GM12878 (cell line): ENCODE measurements around the gene ZBTB4. TPM values are rescaled to one million over a fixed set of nuclear protein-coding genes. Genes with fewer than 3 reads are reported as not detected.

ENCODE experiments used
- ATAC-seq: fragments of 200-7000 bp; cut with Tn5 transposase; 3 replicates; pipeline ENCODE4 v1.9.1; 2020; ENCODE audit warnings: mild to moderate bottlenecking, moderate library complexity
- BruUV-seq: library from RNA; stranded (reverse); fragments of 400-500 nt; replicated peaks from 2 replicates; lab custom pipeline; 2021; lab: Mats Ljungman, UMichigan
- CTCF ChIA-PET: fragments of 300-600 bp; sonication (Branson Sonifier 250); formaldehyde crosslinking; extraction: SDS; loops from one replicate; lab custom pipeline; 2021; ENCODE audit warnings: inconsistent platforms; lab: Yijun Ruan, JAX
- POLR2A ChIA-PET: fragments of 350-600 bp; formaldehyde crosslinking; extraction: SDS; loops from one replicate; lab custom pipeline; 2021; ENCODE audit warnings: inconsistent platforms; lab: Charles Lee
- RAD21 ChIA-PET: fragments of 300-600 bp; sonication (Branson Sonifier 250); formaldehyde crosslinking; loops from one replicate; lab custom pipeline; 2023; ENCODE audit warnings: antibody characterized with exemption; ENCODE audit not compliant: unreplicated experiment; lab: Charles Lee
- SMC1A ChIA-PET: fragments of 300-600 bp; sonication (Branson Sonifier 250); formaldehyde crosslinking; loops from one replicate; lab custom pipeline; 2023; ENCODE audit not compliant: unreplicated experiment, uncharacterized antibody; lab: Charles Lee
- DNase-seq: peaks from one replicate; pipeline ENCODE4 v3.0.0-alpha.2; 2011; ENCODE audit warnings: low read depth, low spot score
- FAIRE-seq: peaks from 3 replicates; lab custom pipeline; 2011; peaks lifted over from hg19 to GRCh38; lab: Jason Lieb, UNC
- H2AFZ ChIP-seq: 2 replicates; pipeline ENCODE4 v1.6.0; 2011; ENCODE audit warnings: low read depth, low read length, control low read depth; ENCODE audit not compliant: control insufficient read depth
- H3K27ac ChIP-seq: 2 replicates; pipeline ENCODE4 v1.5.1; 2011; ENCODE audit warnings: control low read depth; ENCODE audit not compliant: control insufficient read depth, insufficient read depth
- H3K27me3 ChIP-seq, 2 experiments: replicated peaks in 1 of 2; 2 replicates each; pipeline versions ENCODE4 v1.6.0 to v1.6.1; 2011; ENCODE audit warnings: low read length in 1 of 2; ENCODE audit not compliant: control insufficient read depth in 2 of 2, insufficient read depth in 2 of 2
- H3K36me3 ChIP-seq, 2 experiments: 2 replicates each; pipeline ENCODE4 v1.5.1; 2011; ENCODE audit warnings: low read length in 1 of 2; ENCODE audit not compliant: control insufficient read depth in 2 of 2, insufficient read depth in 2 of 2
- H3K4me1 ChIP-seq: 2 replicates; pipeline ENCODE4 v1.6.1; 2011; ENCODE audit warnings: mild to moderate bottlenecking, low read length, moderate library complexity, mixed read lengths; ENCODE audit not compliant: control insufficient read depth, insufficient read depth
- H3K4me2 ChIP-seq: 2 replicates; pipeline ENCODE4 v1.6.0; 2011; ENCODE audit warnings: control low read depth; ENCODE audit not compliant: control insufficient read depth, insufficient read depth
- H3K4me3 ChIP-seq: fragments of 200-600 bp; sonication (generic); 2 replicates; pipeline ENCODE4 v1.5.1; 2016
- H3K79me2 ChIP-seq: 2 replicates; pipeline ENCODE4 v1.6.0; 2011; ENCODE audit warnings: low read length; ENCODE audit not compliant: control insufficient read depth, insufficient read depth
- H3K9ac ChIP-seq: 2 replicates; pipeline ENCODE4 v1.8.0; 2011; ENCODE audit warnings: low read length, control low read depth, mixed read lengths; ENCODE audit not compliant: control insufficient read depth, insufficient read depth
- H3K9me3 ChIP-seq: replicated peaks from 3 replicates; pipeline ENCODE4 v1.5.1; 2011; ENCODE audit warnings: mild to moderate bottlenecking, low read length; ENCODE audit not compliant: control insufficient read depth, insufficient read depth
- H4K20me1 ChIP-seq: 2 replicates; pipeline ENCODE4 v1.6.0; 2011; ENCODE audit not compliant: control insufficient read depth, insufficient read depth
- BRCA1 ChIP-seq: IDR thresholded peaks from 2 replicates; pipeline ENCODE4 v1.6.1; 2011; ENCODE audit warnings: low read depth, low read length, improper control_type of control experiment
- CBX5 ChIP-seq: sonication (generic); IDR thresholded peaks from 2 replicates; pipeline ENCODE4 v1.6.1; 2016; ENCODE audit warnings: low read depth, moderate library complexity, mild to moderate bottlenecking, inconsistent platforms
- E2F4 ChIP-seq: IDR thresholded peaks from 2 replicates; pipeline ENCODE4 v1.6.1; 2012; ENCODE audit warnings: low read depth, low read length, improper control_type of control experiment
- WGBS: methylation state at CpG from one replicate; pipeline ENCODE4 v1.1.6; 2016; ENCODE audit warnings: low lambda C conversion rate; ENCODE audit not compliant: insufficient replicate concordance, insufficient coverage; ENCODE audit errors: missing lambda C conversion rate; 5-methylcytosine and 5-hydroxymethylcytosine counted together
- in situ Hi-C: fragments of 300-500 bp; cut with MboI; formaldehyde crosslinking; loops from 9 replicates; pipeline ENCODE4 v1.14.3; 2018; ENCODE audit warnings: mixed read lengths
- intact Hi-C: fragments of 100-400 bp; cut with micrococcal nuclease; formaldehyde crosslinking; loops from one replicate; pipeline ENCODE4 v1.14.2; 2022; ENCODE audit not compliant: unreplicated experiment
- polyA plus RNA-seq, 11 experiments: library from polyadenylated mRNA; depleted of rRNA in 4 of 11; unstranded in 6 of 11; stranded (reverse) in 5 of 11; fragments of >200 nt; fragmentation: Nextera tagmentation in 4 of 11; fragmentation: Illumina TruSeq in 1 of 11; extraction: Ambion mirVana in 4 of 11; extraction: Trizol in 1 of 11; gene quantifications; 1 replicate in 1 of 11; 2 replicates in 10 of 11; pipeline versions ENCODE4 v1.2.1 to v1.2.3, GENCODE V29; 2011 to 2016; ENCODE audit warnings: inconsistent platforms in 2 of 11, missing spikeins in 2 of 11, low read depth in 1 of 11
- total RNA-seq, 4 experiments: library from RNA; depleted of rRNA in 3 of 4; stranded (reverse); fragments of >200 nt in 3 of 4; fragmentation: Illumina TruSeq in 1 of 4; extraction: Trizol in 1 of 4; gene quantifications; 2 replicates each; pipeline versions ENCODE4 v1.2.1 to v1.2.3, GENCODE V29; 2013 to 2021
- TF ChIP-seq, protein P1 (sequence below), 3 experiments: IDR thresholded peaks in 2 of 3; conservative IDR thresholded peaks in 1 of 3; 2 replicates each; pipeline ENCODE4 v1.5.1; 2011; ENCODE audit warnings: low read depth in 3 of 3, low read length in 3 of 3, mild to moderate bottlenecking in 3 of 3, control low read depth in 2 of 3, moderate library complexity in 2 of 3, inconsistent platforms in 1 of 3, mixed read lengths in 1 of 3; ENCODE audit not compliant: control insufficient read depth in 2 of 3, insufficient read depth in 1 of 3; ENCODE audit errors: extremely low read depth in 1 of 3
- TF ChIP-seq, protein P2 (sequence below): fragments of 450-650 bp; conservative IDR thresholded peaks from 2 replicates; pipeline ENCODE4 v1.6.1; 2017; ENCODE audit warnings: mild to moderate bottlenecking, moderate library complexity
- TF ChIP-seq, protein P3 (sequence below): fragments of 450-650 bp; IDR thresholded peaks from 2 replicates; pipeline ENCODE4 v1.6.1; 2018; ENCODE audit warnings: mild to moderate bottlenecking, low read depth, moderate library complexity; ENCODE audit not compliant: partially characterized antibody

ZBTB4 gene
- total and polyA plus RNA-seq, 10 of the 15 experiments (the other 5 are each of a cell fraction or from before 2014, with no cell fraction given) = 2.0 to 14.9 (median 6.9) TPM

GRCh38 chr17:7468290-7468689 is 11.1 kb downstream of the ZBTB4 start:
- no peak for FAIRE-seq

GRCh38 chr17:7467498-7467897 is 11.9 kb downstream of the ZBTB4 start:
- DNase-seq (no peak), FAIRE-seq (no peak), ATAC-seq (no peak)
- RAD21 ChIA-PET = no interaction called here
- POLR2A ChIA-PET = interaction anchor here (1.0 to 2.4 kb wide), 2 partner anchors 8 to 9 kb away, joined by 3 to 9 read pairs; no protein-coding TSS in a partner anchor
- intact Hi-C loops (no loop called here), in situ Hi-C loops (no loop called here)
- WGBS = 100% methylated on average over 3 of the region's 3 CpGs
- Histone ChIP-seq H3K4me1 (no peaks in the 10 kb centered on the region; the same call in 1 of the 2 replicates), H3K9me3 (no peaks in the 10 kb centered on the region), H4K20me1 (no peaks in the 10 kb centered on the region), H3K9ac (no peak overlapping the region), H3K36me3 (peaks cover 0 to 3% of the 10 kb centered on the region in 2 experiments; a peak in 3 of 4 replicates), H3K27ac (peak overlapping the region; percentile 44), H2AFZ (no peak overlapping the region), H3K4me3 (no peak overlapping the region), H3K27me3 (no peaks in the 10 kb centered on the region), H3K4me2 (no peak overlapping the region), H3K79me2 (no peaks in the 10 kb centered on the region)
- CTCF ChIA-PET = interaction anchor here (1.7 kb wide), 1 partner anchor 9 kb away, joined by 4 read pairs; no protein-coding TSS in a partner anchor
- no TSS peak for BruUV-seq
- SMC1A ChIA-PET = no interaction called here
- TF ChIP-seq CBX5 (no peak), BRCA1 (no peak), E2F4 (no peak)
- TF ChIP-seq, protein P1, sequence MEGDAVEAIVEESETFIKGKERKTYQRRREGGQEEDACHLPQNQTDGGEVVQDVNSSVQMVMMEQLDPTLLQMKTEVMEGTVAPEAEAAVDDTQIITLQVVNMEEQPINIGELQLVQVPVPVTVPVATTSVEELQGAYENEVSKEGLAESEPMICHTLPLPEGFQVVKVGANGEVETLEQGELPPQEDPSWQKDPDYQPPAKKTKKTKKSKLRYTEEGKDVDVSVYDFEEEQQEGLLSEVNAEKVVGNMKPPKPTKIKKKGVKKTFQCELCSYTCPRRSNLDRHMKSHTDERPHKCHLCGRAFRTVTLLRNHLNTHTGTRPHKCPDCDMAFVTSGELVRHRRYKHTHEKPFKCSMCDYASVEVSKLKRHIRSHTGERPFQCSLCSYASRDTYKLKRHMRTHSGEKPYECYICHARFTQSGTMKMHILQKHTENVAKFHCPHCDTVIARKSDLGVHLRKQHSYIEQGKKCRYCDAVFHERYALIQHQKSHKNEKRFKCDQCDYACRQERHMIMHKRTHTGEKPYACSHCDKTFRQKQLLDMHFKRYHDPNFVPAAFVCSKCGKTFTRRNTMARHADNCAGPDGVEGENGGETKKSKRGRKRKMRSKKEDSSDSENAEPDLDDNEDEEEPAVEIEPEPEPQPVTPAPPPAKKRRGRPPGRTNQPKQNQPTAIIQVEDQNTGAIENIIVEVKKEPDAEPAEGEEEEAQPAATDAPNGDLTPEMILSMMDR (IDR thresholded peaks at IDR 0.05 in 2 of 3, conservative IDR thresholded peaks at IDR 0.05 in 1 of 3; ENCODE audit: control insufficient read depth in 2 of 3, extremely low read depth in 1 of 3, insufficient read depth in 1 of 3, low read depth in 3 of 3, low read length in 3 of 3) = no peak
- TF ChIP-seq, protein P2, sequence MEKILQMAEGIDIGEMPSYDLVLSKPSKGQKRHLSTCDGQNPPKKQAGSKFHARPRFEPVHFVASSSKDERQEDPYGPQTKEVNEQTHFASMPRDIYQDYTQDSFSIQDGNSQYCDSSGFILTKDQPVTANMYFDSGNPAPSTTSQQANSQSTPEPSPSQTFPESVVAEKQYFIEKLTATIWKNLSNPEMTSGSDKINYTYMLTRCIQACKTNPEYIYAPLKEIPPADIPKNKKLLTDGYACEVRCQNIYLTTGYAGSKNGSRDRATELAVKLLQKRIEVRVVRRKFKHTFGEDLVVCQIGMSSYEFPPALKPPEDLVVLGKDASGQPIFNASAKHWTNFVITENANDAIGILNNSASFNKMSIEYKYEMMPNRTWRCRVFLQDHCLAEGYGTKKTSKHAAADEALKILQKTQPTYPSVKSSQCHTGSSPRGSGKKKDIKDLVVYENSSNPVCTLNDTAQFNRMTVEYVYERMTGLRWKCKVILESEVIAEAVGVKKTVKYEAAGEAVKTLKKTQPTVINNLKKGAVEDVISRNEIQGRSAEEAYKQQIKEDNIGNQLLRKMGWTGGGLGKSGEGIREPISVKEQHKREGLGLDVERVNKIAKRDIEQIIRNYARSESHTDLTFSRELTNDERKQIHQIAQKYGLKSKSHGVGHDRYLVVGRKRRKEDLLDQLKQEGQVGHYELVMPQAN = no peak

More at GRCh38 chr17:7468290-7468689, 11.1 kb downstream of the ZBTB4 start:
- Histone ChIP-seq H3K4me3 (no peak overlapping the region), H3K27ac (no peak overlapping the region), H3K27me3 (no peaks in the 10 kb centered on the region), H3K36me3 (peaks cover 0 to 3% of the 10 kb centered on the region in 2 experiments; a peak in 3 of 4 replicates), H3K9ac (no peak overlapping the region), H3K4me2 (no peak overlapping the region), H3K79me2 (no peaks in the 10 kb centered on the region), H4K20me1 (no peaks in the 10 kb centered on the region), H3K9me3 (no peaks in the 10 kb centered on the region), H2AFZ (no peak overlapping the region), H3K4me1 (no peaks in the 10 kb centered on the region; the same call in 1 of the 2 replicates)
- no TSS peak for BruUV-seq
- ChIA-PET SMC1A (no interaction called here), CTCF (interaction anchor here (1.7 kb wide), 1 partner anchor 8 kb away, joined by 4 read pairs; no protein-coding TSS in a partner anchor), RAD21 (no interaction called here), POLR2A (interaction anchor here (1.0 to 2.4 kb wide), 2 partner anchors 8 to 9 kb away, joined by 3 to 9 read pairs; no protein-coding TSS in a partner anchor)
- intact Hi-C loops (no loop called here), in situ Hi-C loops (no loop called here)
- TF ChIP-seq, protein P3, sequence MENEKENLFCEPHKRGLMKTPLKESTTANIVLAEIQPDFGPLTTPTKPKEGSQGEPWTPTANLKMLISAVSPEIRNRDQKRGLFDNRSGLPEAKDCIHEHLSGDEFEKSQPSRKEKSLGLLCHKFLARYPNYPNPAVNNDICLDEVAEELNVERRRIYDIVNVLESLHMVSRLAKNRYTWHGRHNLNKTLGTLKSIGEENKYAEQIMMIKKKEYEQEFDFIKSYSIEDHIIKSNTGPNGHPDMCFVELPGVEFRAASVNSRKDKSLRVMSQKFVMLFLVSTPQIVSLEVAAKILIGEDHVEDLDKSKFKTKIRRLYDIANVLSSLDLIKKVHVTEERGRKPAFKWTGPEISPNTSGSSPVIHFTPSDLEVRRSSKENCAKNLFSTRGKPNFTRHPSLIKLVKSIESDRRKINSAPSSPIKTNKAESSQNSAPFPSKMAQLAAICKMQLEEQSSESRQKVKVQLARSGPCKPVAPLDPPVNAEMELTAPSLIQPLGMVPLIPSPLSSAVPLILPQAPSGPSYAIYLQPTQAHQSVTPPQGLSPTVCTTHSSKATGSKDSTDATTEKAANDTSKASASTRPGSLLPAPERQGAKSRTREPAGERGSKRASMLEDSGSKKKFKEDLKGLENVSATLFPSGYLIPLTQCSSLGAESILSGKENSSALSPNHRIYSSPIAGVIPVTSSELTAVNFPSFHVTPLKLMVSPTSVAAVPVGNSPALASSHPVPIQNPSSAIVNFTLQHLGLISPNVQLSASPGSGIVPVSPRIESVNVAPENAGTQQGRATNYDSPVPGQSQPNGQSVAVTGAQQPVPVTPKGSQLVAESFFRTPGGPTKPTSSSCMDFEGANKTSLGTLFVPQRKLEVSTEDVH = no peak
- no peak for ATAC-seq
- no peak for DNase-seq
- 94% methylated on average over 11 of the region's 11 CpGs for WGBS
